Measurements from ENCODE around the gene SVIL.
A peak's percentile ranks its signal among the peaks of the same experiment; 100 is the strongest.
"Not testable (repeated sequence)": the region's sequence is repeated elsewhere in the genome, so short reads cannot be mapped to it uniquely, and the experiment has no call there.

Gene SVIL

GRCh38 chr10:29649561-29650551 lies 15.1 kb upstream of the SVIL start:
- DNase-seq (ENCODE audit: low read depth): no peak

GRCh38 chr10:29648983-29649268 lies 14.2 kb upstream of the SVIL start:
- DNase-seq (ENCODE audit: low read depth): no peak

- DNase-seq (ENCODE audit: low read depth): no peak
These were observed 13.6 kb upstream of the SVIL start for GRCh38 chr10:29648114-29648982.

- no peak for DNase-seq (ENCODE audit: low read depth)
These were observed 12.7 kb upstream of the SVIL start for GRCh38 chr10:29647478-29647877.

GRCh38 chr10:29646960-29647461 lies 12.2 kb upstream of the SVIL start:
- no peak for DNase-seq (ENCODE audit: low read depth)

GRCh38 chr10:29646238-29646902 lies 11.6 kb upstream of the SVIL start:
- no peak for DNase-seq (ENCODE audit: low read depth)

GRCh38 chr10:29643771-29644501 lies 9.2 kb upstream of the SVIL start:
- DNase-seq (ENCODE audit: low read depth): no peak

GRCh38 chr10:29642990-29643389 lies 8.2 kb upstream of the SVIL start:
- no peak for DNase-seq (ENCODE audit: low read depth)

GRCh38 chr10:29637537-29637936 lies 2.8 kb upstream of the SVIL start:
- DNase-seq (ENCODE audit: low read depth): no peak

- no peak for DNase-seq (ENCODE audit: low read depth)
These were observed 1.4 kb upstream of the SVIL start for GRCh38 chr10:29636178-29636577.

- DNase-seq (ENCODE audit: low read depth): no peak
These were observed 957 bp upstream of the SVIL start for GRCh38 chr10:29635711-29636144.

- no peak for DNase-seq (ENCODE audit: low read depth)
These were observed 666 bp downstream of the SVIL start for GRCh38 chr10:29634105-29634504.

- no peak for DNase-seq (ENCODE audit: low read depth)
These were observed 3.8 kb downstream of the SVIL start for GRCh38 chr10:29631049-29631339.

- no peak for DNase-seq (ENCODE audit: low read depth)
These were observed 4.3 kb downstream of the SVIL start for GRCh38 chr10:29630205-29631048.

GRCh38 chr10:29628912-29629526 lies 5.8 kb downstream of the SVIL start:
- DNase-seq (ENCODE audit: low read depth): no peak

- no peak for DNase-seq (ENCODE audit: low read depth)
These were observed 6.5 kb downstream of the SVIL start for GRCh38 chr10:29628311-29628710.

GRCh38 chr10:29627201-29628132 lies 7.3 kb downstream of the SVIL start:
- DNase-seq (ENCODE audit: low read depth): peak; percentile 77

- DNase-seq (ENCODE audit: low read depth): not testable (repeated sequence)
These were observed 10.4 kb downstream of the SVIL start for GRCh38 chr10:29624357-29624756.

GRCh38 chr10:29623797-29624196 lies 11.0 kb downstream of the SVIL start:
- no peak for DNase-seq (ENCODE audit: low read depth)
